ENCODE results near the gene KRTAP5-11.

- TF ChIP-seq EZH2 (IDR thresholded peaks at IDR 0.05; ENCODE audit: insufficient read depth, poor library complexity, severe bottlenecking) (no peak), EZH2phosphoT487 (IDR thresholded peaks at IDR 0.05; ENCODE audit: insufficient read depth, low read depth) (no peak)
Measured at GRCh38 chr11:71557257-71557656, 25.4 kb downstream of the KRTAP5-11 start.

Data from GM23248 (cell line).